Smooth muscle cell (in vitro differentiated cells): ENCODE results near the gene KLHL3. TPM values are rescaled to one million over a fixed set of nuclear protein-coding genes. Genes with fewer than 3 reads are reported as not detected.

ENCODE experiments used
- DNase-seq: peaks from one replicate; lab custom pipeline; 2025; ENCODE audit not compliant: unreplicated experiment; lab: John Stamatoyannopoulos, UW
- H2AFZ ChIP-seq: fragments of 200-600 bp; sonication (generic); 2 replicates; pipeline ENCODE4 v1.6.0; 2016; ENCODE audit warnings: antibody characterized with exemption, low read depth, mild to moderate bottlenecking
- H3F3A ChIP-seq: fragments of 200-600 bp; sonication (generic); 2 replicates; pipeline ENCODE4 v1.6.0; 2017; ENCODE audit warnings: antibody characterized with exemption, low read depth
- H3K27ac ChIP-seq: fragments of 200-600 bp; sonication (generic); 2 replicates; pipeline ENCODE4 v1.5.1; 2016; ENCODE audit warnings: low read depth, mild to moderate bottlenecking
- H3K27me3 ChIP-seq: fragments of 200-600 bp; sonication (generic); 2 replicates; pipeline ENCODE4 v1.6.1; 2016; ENCODE audit warnings: low read depth, mild to moderate bottlenecking
- H3K36me3 ChIP-seq: fragments of 200-600 bp; sonication (generic); 2 replicates; pipeline ENCODE4 v1.5.1; 2016; ENCODE audit warnings: low read depth
- H3K4me1 ChIP-seq: fragments of 200-600 bp; sonication (generic); 2 replicates; pipeline ENCODE4 v1.5.1; 2016; ENCODE audit warnings: low read depth
- H3K4me2 ChIP-seq: fragments of 200-600 bp; sonication (generic); 2 replicates; pipeline ENCODE4 v1.6.0; 2016; ENCODE audit warnings: mild to moderate bottlenecking
- H3K4me3 ChIP-seq: fragments of 200-600 bp; sonication (generic); 2 replicates; pipeline ENCODE4 v1.5.1; 2016; ENCODE audit warnings: mild to moderate bottlenecking
- H3K79me2 ChIP-seq: fragments of 200-600 bp; sonication (generic); 2 replicates; pipeline ENCODE4 v1.6.0; 2016; ENCODE audit warnings: low read depth, mild to moderate bottlenecking
- H3K9ac ChIP-seq: fragments of 200-600 bp; sonication (generic); 2 replicates; pipeline ENCODE4 v1.6.0; 2016; ENCODE audit warnings: low read depth
- H3K9me3 ChIP-seq: fragments of 200-600 bp; sonication (generic); replicated peaks from 2 replicates; pipeline ENCODE4 v1.5.1; 2016; ENCODE audit warnings: low read depth
- H4K20me1 ChIP-seq: fragments of 200-600 bp; sonication (generic); 2 replicates; pipeline ENCODE4 v1.6.0; 2016; ENCODE audit warnings: low read depth
- WGBS: methylation state at CpG from one replicate; pipeline ENCODE4 v1.1.7; 2016; ENCODE audit warnings: low lambda C conversion rate; 5-methylcytosine and 5-hydroxymethylcytosine counted together
- polyA plus RNA-seq: library from polyadenylated mRNA; unstranded; fragments of >200 nt; fragmentation: Nextera tagmentation; extraction: Ambion mirVana; gene quantifications from 2 replicates; pipeline ENCODE4 v1.2.1, GENCODE V29; 2016
- total RNA-seq: library from RNA; depleted of rRNA; stranded (reverse); fragments of >200 nt; gene quantifications from 2 replicates; pipeline ENCODE4 v1.2.3, GENCODE V29; 2014
- TF ChIP-seq, protein P1 (sequence below): fragments of 200-600 bp; sonication (generic); IDR thresholded peaks from 2 replicates; pipeline ENCODE4 v1.5.1; 2017; ENCODE audit warnings: borderline replicate concordance, mild to moderate bottlenecking, antibody characterized with exemption; ENCODE audit not compliant: insufficient read depth, poor library complexity, severe bottlenecking

The KLHL3 gene
- total and polyA plus RNA-seq, 2 experiments from 2014 or later: 3.6 to 9.1 TPM

GRCh38 chr5:137714494-137714893 lies 21.4 kb downstream of the KLHL3 start:
- Histone ChIP-seq H3K4me3 (no peak overlapping the region), H3F3A (no peaks in the 10 kb centered on the region), H3K27me3 (no peaks in the 10 kb centered on the region), H3K4me2 (no peak overlapping the region), H3K36me3 (no peaks in the 10 kb centered on the region), H2AFZ (no peak overlapping the region), H3K79me2 (no peaks in the 10 kb centered on the region), H3K27ac (no peak overlapping the region), H4K20me1 (no peaks in the 10 kb centered on the region), H3K9ac (no peak overlapping the region), H3K4me1 (no peaks in the 10 kb centered on the region), H3K9me3 (peaks cover 10% of the 10 kb centered on the region)
- DNase-seq: no peak
- TF ChIP-seq, protein P1, sequence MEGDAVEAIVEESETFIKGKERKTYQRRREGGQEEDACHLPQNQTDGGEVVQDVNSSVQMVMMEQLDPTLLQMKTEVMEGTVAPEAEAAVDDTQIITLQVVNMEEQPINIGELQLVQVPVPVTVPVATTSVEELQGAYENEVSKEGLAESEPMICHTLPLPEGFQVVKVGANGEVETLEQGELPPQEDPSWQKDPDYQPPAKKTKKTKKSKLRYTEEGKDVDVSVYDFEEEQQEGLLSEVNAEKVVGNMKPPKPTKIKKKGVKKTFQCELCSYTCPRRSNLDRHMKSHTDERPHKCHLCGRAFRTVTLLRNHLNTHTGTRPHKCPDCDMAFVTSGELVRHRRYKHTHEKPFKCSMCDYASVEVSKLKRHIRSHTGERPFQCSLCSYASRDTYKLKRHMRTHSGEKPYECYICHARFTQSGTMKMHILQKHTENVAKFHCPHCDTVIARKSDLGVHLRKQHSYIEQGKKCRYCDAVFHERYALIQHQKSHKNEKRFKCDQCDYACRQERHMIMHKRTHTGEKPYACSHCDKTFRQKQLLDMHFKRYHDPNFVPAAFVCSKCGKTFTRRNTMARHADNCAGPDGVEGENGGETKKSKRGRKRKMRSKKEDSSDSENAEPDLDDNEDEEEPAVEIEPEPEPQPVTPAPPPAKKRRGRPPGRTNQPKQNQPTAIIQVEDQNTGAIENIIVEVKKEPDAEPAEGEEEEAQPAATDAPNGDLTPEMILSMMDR: no peak
- 91% methylated on average over 2 of the region's 2 CpGs for WGBS

DNA sequence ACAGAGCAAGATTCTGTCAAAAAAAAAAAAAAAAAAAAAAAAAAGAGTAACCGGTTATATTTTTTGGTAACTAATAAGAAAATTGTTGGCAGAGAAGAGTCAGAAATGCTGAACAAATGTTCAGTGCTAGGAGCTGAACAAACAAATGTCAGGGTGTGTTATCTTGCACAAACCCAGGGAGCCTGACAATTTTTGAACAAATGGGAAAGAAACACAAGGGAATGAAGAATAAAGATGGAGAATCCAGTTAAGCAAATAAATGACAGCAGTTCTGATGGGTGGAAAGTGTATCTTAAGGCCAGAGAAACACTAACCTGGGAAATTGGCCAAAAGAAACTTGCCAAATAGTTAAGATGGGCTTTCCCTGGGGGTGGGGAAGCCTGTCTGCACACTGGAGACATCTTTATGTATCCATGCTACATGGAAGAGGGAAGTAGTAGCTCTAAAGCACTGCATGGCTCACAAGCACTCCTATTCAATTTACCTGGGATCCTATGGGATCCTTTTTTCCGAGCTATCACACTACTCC lies 23.7 kb downstream of the KLHL3 start:
- TF ChIP-seq, protein P1: no peak
- no peaks in the 10 kb centered on the region for H3K27me3 ChIP-seq
- H3K9ac ChIP-seq: no peak overlapping the region
- no peak for DNase-seq
- no peaks in the 10 kb centered on the region for H3K4me1 ChIP-seq
- no peak overlapping the region for H3K4me2 ChIP-seq
- H3K27ac ChIP-seq: no peak overlapping the region
- WGBS: 100% methylated on average over 2 of the region's 2 CpGs
- H3K36me3 ChIP-seq: no peaks in the 10 kb centered on the region
- peaks cover 10% of the 10 kb centered on the region for H3K9me3 ChIP-seq
- H2AFZ ChIP-seq: no peak overlapping the region
- H3F3A ChIP-seq: no peaks in the 10 kb centered on the region
- H3K79me2 ChIP-seq: no peaks in the 10 kb centered on the region
- no peak overlapping the region for H3K4me3 ChIP-seq
- H4K20me1 ChIP-seq: no peaks in the 10 kb centered on the region

GRCh38 chr5:137710086-137710485 lies 25.8 kb downstream of the KLHL3 start:
- TF ChIP-seq, protein P1: no peak
- Histone ChIP-seq H3K36me3 (no peaks in the 10 kb centered on the region), H3K9ac (no peak overlapping the region), H3K79me2 (no peaks in the 10 kb centered on the region), H3K4me2 (no peak overlapping the region), H3K27me3 (no peaks in the 10 kb centered on the region), H3K9me3 (peaks cover 10% of the 10 kb centered on the region), H4K20me1 (no peaks in the 10 kb centered on the region), H3K4me3 (no peak overlapping the region), H3K4me1 (no peaks in the 10 kb centered on the region), H3F3A (peaks cover under 1% of the 10 kb centered on the region), H3K27ac (no peak overlapping the region), H2AFZ (no peak overlapping the region)
- DNase-seq: no peak
- 75% methylated on average over 5 of the region's 5 CpGs for whole genome bisulfite sequencing
